ENCODE results near the gene CLSTN2.

- no peak for TF ChIP-seq CTCF (conservative IDR thresholded peaks at IDR 0.05; ENCODE audit: low read depth, low read length)
- no peak for TF ChIP-seq EZH2 (IDR thresholded peaks at IDR 0.05; ENCODE audit: low read length, unreplicated experiment)
- TF ChIP-seq EZH2phosphoT487 (IDR thresholded peaks at IDR 0.05; ENCODE audit: borderline replicate concordance, low read length) = no peak
Measured at GRCh38 chr3:140035871-140036270, 100.9 kb downstream of the CLSTN2 start.

All from PC-3 (cell line).